ENCODE measurements around the gene MRC1. TPM values are rescaled to one million over a fixed set of nuclear protein-coding genes. Genes with fewer than 3 reads are reported as not detected.

MRC1 gene
- total and polyA plus RNA-seq, 2 of the 8 experiments (the other 6 are each of a cell fraction or from before 2014, with no cell fraction given), result 0.03 to 0.06 TPM

GRCh38 chr10:17833656-17834055 lies 24.5 kb downstream of the MRC1 start:
- POLR2A ChIA-PET (ENCODE audit: partially characterized antibody), result no interaction called here
- no peaks in the 10 kb centered on the region for H3K79me1 ChIP-seq (ENCODE audit: low read depth, low read length)
- H3K23ac ChIP-seq (ENCODE audit: insufficient read length), result no peak overlapping the region
- H3K9me3 ChIP-seq (ENCODE audit: insufficient read depth in 2 of 2, low read depth in 1 of 2, low read length in 1 of 2), result no peaks in the 10 kb centered on the region
- no peak for TF ChIP-seq BACH1 (IDR thresholded peaks at IDR 0.05; ENCODE audit: low read length)
- no peak for TF ChIP-seq HDAC6 (IDR thresholded peaks at IDR 0.05; ENCODE audit: low read depth, low read length)
- no peak for TF ChIP-seq CHD2 (IDR thresholded peaks at IDR 0.05; ENCODE audit: low read length)
- TF ChIP-seq GTF2F1 (IDR thresholded peaks at IDR 0.05; ENCODE audit: borderline replicate concordance, low read depth, low read length), result no peak
- H2BK5ac ChIP-seq (ENCODE audit: low read depth, low read length), result no peak overlapping the region
- H3K4me2 ChIP-seq (ENCODE audit: insufficient read depth in 1 of 2, low read depth in 2 of 2, low read length in 2 of 2), result no peak overlapping the region
- no peak overlapping the region for H3K14ac ChIP-seq (ENCODE audit: insufficient read length)
- H4K5ac ChIP-seq (ENCODE audit: insufficient read length, low read depth, low read length), result no peak overlapping the region
- H3K27ac ChIP-seq (ENCODE audit: low read depth, low read length), result no peak overlapping the region
- no peak for DNase-seq (ENCODE audit: low read depth in 1 of 2, low spot score in 2 of 2)
- H3K4me3 ChIP-seq (ENCODE audit: extremely low read depth in 1 of 4, insufficient read depth in 2 of 4, low read depth in 3 of 4, low read length in 4 of 4), result no peak overlapping the region
- H3K9ac ChIP-seq (replicated peaks in 1 of 4; ENCODE audit: extremely low read depth in 1 of 4, low read depth in 3 of 4, low read length in 3 of 4), result no peak overlapping the region
- H2AFZ ChIP-seq (ENCODE audit: low read length), result no peak overlapping the region
- no peak overlapping the region for H2BK15ac ChIP-seq (ENCODE audit: low read length)
- H2AK5ac ChIP-seq (ENCODE audit: low read depth, low read length), result no peak overlapping the region
- no peak overlapping the region for H2BK20ac ChIP-seq (ENCODE audit: low read length)
- H3K36me3 ChIP-seq (ENCODE audit: control insufficient read depth in 2 of 4, insufficient read depth in 4 of 4, low read length in 3 of 4), result no peaks in the 10 kb centered on the region
- H3K56ac ChIP-seq (replicated peaks; ENCODE audit: insufficient read length, low read depth, low read length), result no peak overlapping the region
- no peak overlapping the region for H2BK120ac ChIP-seq (replicated peaks; ENCODE audit: low read depth, low read length)
- no peak for FAIRE-seq
- H4K91ac ChIP-seq (replicated peaks; ENCODE audit: insufficient read length, low read length), result no peak overlapping the region
- no peaks in the 10 kb centered on the region for H3K79me2 ChIP-seq (ENCODE audit: control insufficient read depth in 1 of 2, insufficient read depth in 2 of 2, low read length in 2 of 2)
- H2BK12ac ChIP-seq (ENCODE audit: low read depth, low read length), result no peak overlapping the region
- no peaks in the 10 kb centered on the region for H3K4me1 ChIP-seq (replicated peaks in 1 of 4; ENCODE audit: control insufficient read depth in 3 of 4, insufficient read depth in 4 of 4, low read length in 3 of 4)
- no peak overlapping the region for H3K18ac ChIP-seq (ENCODE audit: extremely low read depth, low read length)
- 91% methylated on average over 6 of the region's 6 CpGs; no CpG with 5 or more reads in 1 of the 2 experiments for WGBS, 2 experiments (ENCODE audit: extremely low coverage in 1 of 2, insufficient coverage in 1 of 2, insufficient read length in 1 of 2, insufficient replicate concordance in 2 of 2, low coverage in 1 of 2, low lambda C conversion rate in 2 of 2, missing lambda C conversion rate in 1 of 2)
- no peak overlapping the region for H3K4ac ChIP-seq (replicated peaks; ENCODE audit: insufficient read length, low read depth, low read length)
- H4K20me1 ChIP-seq (replicated peaks in 1 of 2; ENCODE audit: control insufficient read depth in 1 of 2, insufficient read depth in 2 of 2, low read length in 2 of 2), result no peaks in the 10 kb centered on the region
- no peaks in the 10 kb centered on the region for H3K27me3 ChIP-seq (replicated peaks in 1 of 4; ENCODE audit: control insufficient read depth in 3 of 4, extremely low read depth in 1 of 4, insufficient read depth in 3 of 4, low read length in 3 of 4)
- CTCF ChIA-PET (ENCODE audit: partially characterized antibody), result interaction anchor here (1.4 kb wide), 1 partner anchor 25 kb away, joined by 3 read pairs; the partner anchor contains the start of gene MRC1
- no peak overlapping the region for H4K8ac ChIP-seq (ENCODE audit: extremely low read depth, insufficient read depth, low read length)
- no peaks in the 10 kb centered on the region for H3K23me2 ChIP-seq (ENCODE audit: low read depth, low read length)
